ENCODE measurements around the gene SRRM5. TPM values are rescaled to one million over a fixed set of nuclear protein-coding genes. Genes with fewer than 3 reads are reported as not detected.

The SRRM5 gene
- total RNA-seq, 1 donor from 2014 or later = 0.30 TPM

- H3K4me3 ChIP-seq = peak overlapping the region; percentile 83
- DNase-seq = no peak
- TF ChIP-seq CTCF (IDR thresholded peaks at IDR 0.05; ENCODE audit: borderline replicate concordance) = no peak
- peaks cover 34% of the 10 kb centered on the region for H3K4me1 ChIP-seq
- intact Hi-C loops (cut with micrococcal nuclease) = no loop called here
- peaks cover 11% of the 10 kb centered on the region for H3K36me3 ChIP-seq
- H3K27ac ChIP-seq (replicated peaks) = peak overlapping the region; percentile 56
- no peaks in the 10 kb centered on the region for H3K27me3 ChIP-seq (ENCODE audit: low read depth)
- no peaks in the 10 kb centered on the region for H3K9me3 ChIP-seq (replicated peaks)
These were observed 35.7 kb upstream of the SRRM5 start for GRCh38 chr19:43575955-43576878.

DNA sequence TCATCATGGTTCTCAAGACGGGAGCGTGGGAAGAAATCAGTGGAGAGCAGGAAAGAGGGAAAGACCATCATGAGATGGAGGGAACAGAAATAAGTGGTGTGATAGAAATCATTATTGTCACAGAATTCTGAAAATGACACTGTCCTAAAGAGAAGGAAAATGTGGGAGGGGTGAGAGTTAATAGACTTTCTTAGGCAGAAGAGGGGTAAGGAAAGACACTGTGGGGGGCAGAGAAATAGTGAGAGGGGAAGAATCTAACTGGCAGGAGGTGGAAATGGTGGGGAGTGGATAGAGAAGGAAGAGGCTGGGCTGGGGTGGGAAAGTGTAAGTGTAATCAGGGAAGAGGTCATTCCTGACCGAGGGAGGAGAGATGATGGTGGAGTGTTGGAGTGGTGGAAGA, 33.1 kb upstream of the SRRM5 start:
- H3K27ac ChIP-seq (replicated peaks) = no peak overlapping the region
- no peaks in the 10 kb centered on the region for H3K9me3 ChIP-seq (replicated peaks)
- no peak overlapping the region for H3K4me3 ChIP-seq
- no peak for TF ChIP-seq CTCF (IDR thresholded peaks at IDR 0.05; ENCODE audit: borderline replicate concordance)
- H3K36me3 ChIP-seq = no peaks in the 10 kb centered on the region
- peaks cover 39% of the 10 kb centered on the region for H3K4me1 ChIP-seq
- DNase-seq = no peak
- intact Hi-C loops (cut with micrococcal nuclease) = no loop called here
- H3K27me3 ChIP-seq (ENCODE audit: low read depth) = no peaks in the 10 kb centered on the region

DNA sequence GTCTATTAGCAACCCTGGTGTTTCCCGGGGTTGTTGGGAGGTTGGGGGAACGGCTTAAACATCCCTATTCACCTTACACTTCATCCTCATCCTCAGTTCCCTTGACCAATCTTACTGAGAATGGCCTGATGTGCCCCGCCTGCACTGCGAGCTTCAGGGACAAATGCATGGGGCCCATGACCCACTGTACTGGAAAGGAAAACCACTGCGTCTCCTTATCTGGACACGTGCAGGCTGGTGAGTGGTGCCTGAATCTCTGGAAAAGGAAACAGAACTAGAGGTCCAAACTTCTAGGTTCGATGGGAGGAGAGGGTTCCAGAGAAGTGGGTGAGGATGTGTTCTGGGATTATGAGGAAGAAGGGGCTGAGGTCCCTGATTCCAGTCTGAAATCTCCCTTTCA, 30.4 kb upstream of the SRRM5 start:
- Histone ChIP-seq H3K27me3 (ENCODE audit: low read depth) (no peaks in the 10 kb centered on the region), H3K4me3 (peak overlapping the region; percentile 63), H3K36me3 (peaks cover 2% of the 10 kb centered on the region), H3K27ac (replicated peaks) (peak overlapping the region; percentile 64), H3K9me3 (replicated peaks) (no peaks in the 10 kb centered on the region), H3K4me1 (peaks cover 19% of the 10 kb centered on the region)
- no peak for TF ChIP-seq CTCF (IDR thresholded peaks at IDR 0.05; ENCODE audit: borderline replicate concordance)
- no peak for DNase-seq
- intact Hi-C loops (cut with micrococcal nuclease) = no loop called here

- Histone ChIP-seq H3K27me3 (ENCODE audit: low read depth) (no peaks in the 10 kb centered on the region), H3K4me3 (no peak overlapping the region), H3K9me3 (replicated peaks) (no peaks in the 10 kb centered on the region), H3K4me1 (peaks cover 19% of the 10 kb centered on the region), H3K27ac (replicated peaks) (no peak overlapping the region), H3K36me3 (peaks cover 5% of the 10 kb centered on the region)
- no peak for DNase-seq
- intact Hi-C loops (cut with micrococcal nuclease) = no loop called here
- TF ChIP-seq CTCF (IDR thresholded peaks at IDR 0.05; ENCODE audit: borderline replicate concordance) = no peak
These were observed 29.4 kb upstream of the SRRM5 start for GRCh38 chr19:43582495-43582894.

DNA sequence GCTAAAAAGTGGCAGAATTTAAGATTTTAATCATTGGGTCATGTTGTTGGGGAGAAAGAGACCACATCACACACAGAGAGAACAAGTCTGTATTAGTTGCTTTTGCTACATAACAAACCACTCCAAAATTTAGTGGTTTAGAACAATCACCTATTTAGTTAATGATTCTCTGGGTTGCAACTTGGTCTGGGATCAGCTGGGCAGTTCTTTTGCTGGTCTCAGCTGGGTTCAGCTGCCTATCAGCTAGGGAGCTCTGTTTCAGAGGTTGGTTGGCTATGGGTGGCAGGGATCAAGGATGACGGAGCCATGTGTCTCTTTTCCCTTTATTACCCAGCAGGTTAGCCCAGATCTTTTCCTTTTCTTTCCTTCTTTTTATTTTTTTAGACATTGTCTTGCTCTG, 27.4 kb upstream of the SRRM5 start:
- no peak overlapping the region for H3K4me3 ChIP-seq
- no peaks in the 10 kb centered on the region for H3K27me3 ChIP-seq (ENCODE audit: low read depth)
- peaks cover 19% of the 10 kb centered on the region for H3K4me1 ChIP-seq
- DNase-seq = no peak
- intact Hi-C loops (cut with micrococcal nuclease) = no loop called here
- no peaks in the 10 kb centered on the region for H3K9me3 ChIP-seq (replicated peaks)
- H3K36me3 ChIP-seq = peaks cover 12% of the 10 kb centered on the region
- no peak for TF ChIP-seq CTCF (IDR thresholded peaks at IDR 0.05; ENCODE audit: borderline replicate concordance)
- H3K27ac ChIP-seq (replicated peaks) = no peak overlapping the region
